EL (cell line): ENCODE data around the gene DOLK.
"Not testable (repeated sequence)": the region's sequence is repeated elsewhere in the genome, so short reads cannot be mapped to it uniquely, and the experiment has no call there.

Experiments
- DNase-seq: peaks from one replicate; pipeline ENCODE4 v3.0.0-alpha.2; 2016

DOLK gene

GRCh38 chr9:128947527-128948301 lies at the start of gene DOLK, which contains the start of gene NUP188:
TSS of gene DOLK (minus strand) at chr9:128947603. CDS start at chr9:128947303, 300 bp downstream.
TSS of gene NUP188 (plus strand) at chr9:128947699. CDS start at chr9:128947720, 21 bp downstream.
- peak; percentile 93 for DNase-seq

DNA sequence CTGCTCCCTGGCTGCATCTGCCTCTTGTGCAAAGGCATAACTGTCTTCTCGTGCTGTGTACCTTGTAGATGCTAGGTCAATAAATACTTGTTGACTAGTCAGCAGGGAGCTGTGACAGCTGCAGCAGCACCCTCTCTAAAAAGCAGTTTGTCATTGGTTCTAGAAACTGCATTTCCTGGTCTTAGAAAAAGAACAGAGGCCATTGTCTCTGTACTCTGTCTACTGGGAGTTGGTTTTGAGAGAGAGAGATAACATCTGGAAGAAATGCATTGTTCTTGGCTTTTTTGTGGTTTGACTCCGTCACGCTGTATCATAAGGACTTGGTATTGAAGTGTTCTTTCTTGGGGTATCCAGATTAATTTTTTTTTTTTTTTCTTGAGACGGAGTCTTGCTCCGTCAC lies 48.4 kb upstream of the DOLK start:
- DNase-seq: no peak

- no peak for DNase-seq
These were observed 45.6 kb upstream of the DOLK start for GRCh38 chr9:128992995-128993394.

DNA sequence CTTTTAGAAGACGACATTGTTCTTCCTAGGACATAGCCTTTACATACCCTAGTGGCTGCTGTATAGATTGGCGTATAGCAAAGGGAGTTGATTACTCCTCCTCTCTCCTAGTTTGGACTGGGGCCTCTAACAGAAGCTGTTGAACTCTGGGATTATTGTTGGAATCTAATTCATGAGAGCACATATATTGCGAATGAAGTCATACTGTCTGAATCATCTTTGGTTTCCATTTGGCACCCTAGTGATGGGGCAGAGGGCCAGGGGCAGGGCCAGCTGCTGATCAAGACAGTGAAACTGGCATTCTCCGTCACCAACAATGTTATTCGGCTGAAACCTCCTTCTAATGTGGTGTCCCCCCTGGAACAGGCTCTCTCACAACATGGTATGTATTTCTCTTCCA lies 40.4 kb upstream of the DOLK start:
- DNase-seq: peak; percentile 92

DNA sequence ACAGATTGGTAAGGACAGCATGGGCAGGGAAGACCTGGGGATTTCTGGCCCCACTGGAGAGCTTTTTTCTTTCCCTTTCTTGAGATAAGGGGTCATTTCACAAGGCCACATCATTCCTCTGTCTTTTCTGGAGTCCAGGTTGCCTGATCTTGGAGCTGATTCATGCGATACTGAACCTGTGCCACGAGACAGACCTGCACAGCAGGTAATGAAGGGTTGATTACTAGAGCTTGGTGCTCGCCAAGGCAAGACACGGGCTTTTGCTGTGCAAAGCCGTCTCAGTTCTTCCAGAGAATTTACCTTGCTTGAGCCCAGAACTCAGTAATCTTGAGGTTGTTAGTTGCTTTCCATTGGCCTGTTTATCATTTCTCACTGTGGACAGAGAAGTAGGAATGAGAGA lies 39.3 kb upstream of the DOLK start:
- DNase-seq: no peak

- no peak for DNase-seq
These were observed 36.1 kb upstream of the DOLK start for GRCh38 chr9:128983536-128983935.

GRCh38 chr9:128979111-128979510 lies 31.7 kb upstream of the DOLK start:
- no peak for DNase-seq

DNA sequence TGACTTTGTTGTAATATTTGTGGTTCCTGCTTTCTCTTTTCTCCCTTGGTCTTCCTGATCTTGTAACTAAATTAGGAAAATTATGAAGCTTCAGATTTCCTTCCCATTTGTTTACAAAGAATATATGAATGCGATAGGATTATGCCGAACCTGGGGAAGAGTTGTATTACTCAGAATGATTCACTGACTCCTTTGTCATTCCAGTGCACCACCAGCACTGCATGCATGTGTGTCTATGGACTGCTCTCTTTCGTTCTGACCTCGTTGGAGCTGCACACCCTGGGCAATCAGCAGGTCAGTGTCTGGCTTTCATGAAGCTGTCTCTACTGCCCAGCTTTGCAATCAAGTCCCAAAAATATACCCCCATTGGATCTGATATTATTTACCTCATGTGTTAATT lies 25.6 kb upstream of the DOLK start:
- DNase-seq: peak; percentile 76

DNA sequence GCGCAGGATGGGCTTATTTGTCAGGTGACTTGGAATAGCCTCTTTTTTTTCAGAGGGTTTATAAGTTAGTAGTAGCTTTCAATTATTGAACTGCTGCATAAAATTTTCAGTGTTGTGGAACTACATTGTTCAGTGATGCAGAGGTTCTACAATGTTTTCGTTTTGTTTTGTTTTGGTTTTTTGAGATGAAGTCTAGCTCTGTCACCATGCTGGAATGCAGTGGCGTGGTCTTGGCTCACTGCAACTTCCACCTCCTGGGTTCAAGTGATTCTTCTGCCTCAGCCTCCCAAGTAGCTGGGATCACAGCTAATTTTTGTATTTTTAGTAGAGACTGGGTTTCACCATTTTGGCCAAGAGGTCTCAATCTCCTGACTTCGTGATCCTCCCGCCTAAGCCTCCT lies 22.1 kb upstream of the DOLK start:
- DNase-seq: peak; percentile 59

DNA sequence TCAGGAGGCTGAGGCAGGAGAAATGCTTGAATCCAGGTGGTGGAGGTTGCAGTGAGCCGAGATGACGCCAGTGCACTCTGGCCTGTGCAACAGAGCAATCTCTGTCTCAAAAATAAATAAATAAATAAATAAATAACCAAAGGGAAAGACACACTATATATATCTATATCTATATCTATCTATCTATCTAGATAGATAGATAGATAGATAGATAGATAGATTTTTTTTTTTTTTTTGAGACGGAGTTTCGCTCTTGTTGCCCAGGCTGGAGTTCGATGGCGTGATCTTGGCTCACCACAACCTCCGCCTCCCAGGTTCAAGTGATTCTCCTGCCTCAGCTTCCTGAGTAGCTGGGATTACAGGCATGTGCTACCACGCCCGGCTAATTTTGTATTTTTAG lies 14.0 kb upstream of the DOLK start:
- DNase-seq: not testable (repeated sequence)

- no peak for DNase-seq
These were observed 201 bp downstream of the DOLK start for GRCh38 chr9:128947277-128947526.

DNA sequence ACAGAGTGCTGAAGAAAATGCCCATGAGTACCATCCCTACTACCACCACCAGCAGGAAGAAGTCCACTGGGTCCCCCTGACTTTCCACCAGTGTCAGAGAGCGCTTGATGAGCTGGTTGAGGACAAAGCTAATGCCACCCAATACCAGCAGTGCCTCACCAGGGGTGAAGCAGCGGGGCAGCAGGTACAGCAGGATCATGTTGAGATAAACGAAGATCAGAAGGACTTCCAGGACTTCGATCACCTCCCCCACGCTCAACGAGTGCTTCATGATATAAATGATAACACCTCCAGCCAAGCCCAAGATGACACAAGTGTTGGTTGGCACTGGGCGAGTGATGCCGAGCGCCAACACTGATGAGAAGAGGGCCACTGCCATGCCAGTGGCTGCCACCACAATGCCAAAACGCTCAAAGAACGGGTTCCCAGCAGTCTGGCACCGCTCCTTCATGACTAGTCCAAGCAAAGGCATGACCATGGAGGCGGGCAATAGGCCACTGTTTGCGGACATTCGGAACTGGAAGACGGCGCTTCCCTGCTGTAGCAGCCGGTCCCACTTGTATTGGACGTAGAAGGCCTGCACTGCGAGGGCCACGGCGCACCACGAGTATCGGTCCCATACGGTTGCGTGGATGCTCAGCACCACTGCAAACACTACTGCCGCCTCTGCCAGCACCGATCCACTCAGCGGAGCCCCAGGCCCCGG lies 679 bp downstream of the DOLK start:
- DNase-seq: peak; percentile 23

GRCh38 chr9:128945798-128946501 lies 1.5 kb downstream of the DOLK start:
- DNase-seq: no peak

- not testable (repeated sequence) for DNase-seq
These were observed 2.4 kb downstream of the DOLK start for GRCh38 chr9:128944966-128945365.

DNA sequence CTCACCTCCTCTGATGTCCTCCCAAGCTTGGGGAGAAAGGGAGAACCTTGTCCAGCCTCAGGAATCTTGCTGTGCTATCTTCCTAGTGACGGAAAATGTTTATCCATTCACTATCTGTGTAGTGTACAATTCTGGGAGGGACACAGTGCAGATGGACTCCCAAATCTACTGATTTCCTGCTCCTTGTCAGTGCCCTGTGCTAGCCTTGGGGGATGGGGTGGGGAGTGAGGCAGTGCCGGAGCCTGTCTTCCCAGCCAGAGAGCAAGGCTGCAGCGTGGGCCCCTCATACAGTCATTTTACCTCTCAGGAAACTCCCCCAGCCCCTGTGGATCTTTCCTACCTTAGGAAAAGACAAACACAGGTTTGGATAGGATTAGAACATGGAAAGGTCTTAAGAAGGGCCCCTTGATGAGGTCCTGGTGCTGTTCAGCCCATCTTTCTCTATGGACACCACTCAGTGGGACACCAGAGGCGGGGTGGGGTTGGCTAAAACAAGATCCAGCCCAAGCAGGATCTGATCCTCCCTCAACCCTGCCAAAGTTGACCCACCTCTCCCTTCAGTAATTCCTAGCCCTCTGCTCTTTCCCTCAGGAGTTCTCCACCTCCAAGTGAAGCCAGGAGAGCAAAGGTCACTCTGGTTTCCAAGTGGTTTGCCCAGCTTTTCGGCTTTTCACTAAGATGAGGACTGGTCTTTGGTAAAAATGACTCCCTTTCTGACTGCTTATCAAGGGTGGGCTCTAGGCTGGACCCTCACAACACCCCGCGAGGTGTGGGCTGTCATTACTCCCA lies 3.4 kb downstream of the DOLK start:
- DNase-seq: no peak

DNA sequence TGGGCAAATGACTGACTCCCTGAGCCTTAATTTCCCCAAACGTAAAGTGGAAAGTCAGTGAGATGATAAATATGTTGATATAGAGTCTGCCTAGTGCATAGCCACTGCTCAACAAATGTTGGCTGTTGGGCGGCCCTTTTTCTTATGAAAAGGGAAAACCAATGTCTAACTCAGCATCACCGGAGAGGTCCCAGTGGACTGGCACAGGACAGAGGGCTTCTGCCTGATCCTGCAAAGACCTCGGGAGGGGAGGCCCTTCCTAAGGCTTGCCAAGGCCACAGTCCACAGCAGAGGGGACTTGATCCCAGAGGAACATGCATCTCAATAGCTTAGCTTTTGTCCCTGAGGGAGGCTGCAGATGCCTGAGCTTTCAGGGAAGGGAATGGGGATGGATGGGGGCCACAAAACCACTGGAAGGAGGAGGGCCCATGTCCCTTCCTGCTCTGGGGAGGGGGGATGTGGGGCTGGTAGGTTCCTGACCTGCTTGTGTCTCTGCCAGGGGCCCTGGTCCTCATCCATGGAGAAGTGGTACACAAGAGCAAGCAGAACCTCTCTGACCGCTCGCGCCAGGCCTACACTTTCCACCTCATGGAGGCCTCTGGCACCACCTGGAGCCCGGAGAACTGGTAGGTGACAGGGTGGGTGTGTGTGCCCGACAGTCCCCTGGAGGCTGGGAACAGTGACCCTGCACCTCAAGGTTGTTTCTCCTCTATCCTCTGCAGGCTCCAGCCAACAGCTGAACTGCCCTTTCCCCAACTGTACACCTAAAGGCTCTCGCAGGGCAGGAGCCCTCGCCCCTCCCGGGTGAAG lies 6.3 kb downstream of the DOLK start:
- no peak for DNase-seq

- no peak for DNase-seq
These were observed 7.0 kb downstream of the DOLK start for GRCh38 chr9:128940271-128940921.

GRCh38 chr9:128937310-128938165 lies 9.9 kb downstream of the DOLK start:
- DNase-seq: no peak

DNA sequence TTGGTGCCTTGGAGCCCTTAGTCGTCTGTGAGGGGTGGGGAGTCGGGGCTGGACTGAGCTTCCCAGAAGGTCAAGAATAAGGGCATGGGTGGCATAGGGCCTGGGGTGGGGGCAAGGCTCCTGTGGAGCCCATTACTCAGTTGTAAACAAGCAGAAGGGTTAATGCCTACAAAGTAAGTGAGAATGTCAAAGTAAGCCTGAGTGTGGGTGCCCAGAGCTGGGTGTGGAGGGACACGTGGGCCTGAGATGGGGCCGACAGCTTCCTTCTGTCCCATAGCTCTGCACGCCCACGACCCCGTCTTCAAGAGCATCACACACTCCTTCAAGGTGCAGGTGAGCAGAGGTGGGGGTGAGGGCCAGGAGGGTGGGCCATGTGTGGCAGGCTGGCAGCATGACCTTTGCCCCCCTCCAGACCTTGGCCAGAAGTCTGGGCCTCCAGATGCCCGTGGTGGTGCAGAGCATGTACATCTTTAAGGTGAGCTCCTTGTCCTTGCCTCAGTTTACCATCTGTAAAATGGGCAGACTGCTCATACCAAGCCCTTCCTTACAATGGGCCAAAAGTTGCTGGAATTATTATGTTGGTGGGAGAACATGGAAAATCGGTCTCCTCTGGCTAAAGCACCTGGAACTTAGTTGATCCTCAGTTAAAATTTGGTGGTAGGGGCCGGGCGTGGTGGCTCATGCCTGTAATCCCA lies 11.1 kb downstream of the DOLK start:
- DNase-seq: no peak

GRCh38 chr9:128933731-128934130 lies 13.7 kb downstream of the DOLK start:
- DNase-seq: no peak
